Heart right ventricle (tissue), 16 donors: ENCODE results near the gene DNHD1. TPM values are rescaled to one million over a fixed set of nuclear protein-coding genes. Genes with fewer than 3 reads are reported as not detected.
A peak's percentile ranks its signal among the peaks of the same experiment; 100 is the strongest.

ENCODE experiments used
- ATAC-seq, 8 donors: fragments of 200-7000 bp; cut with Tn5 transposase; one replicate each; pipeline ENCODE4 v1.9.1; 2020; ENCODE audit warnings: mild to moderate bottlenecking in 8 of 8, moderate library complexity in 8 of 8, moderate number of reproducible peaks in 1 of 8
- DNase-seq, 2 donors: peaks; one replicate each; pipeline ENCODE4 v3.0.0-alpha.2; 2020
- H3K27ac ChIP-seq, 10 donors: fragments of 200-600 bp; sonication (generic) in 2 of 10; one replicate each; pipeline versions ENCODE4 v1.5.0 to v1.8.0; 2020 to 2022; ENCODE audit warnings: mild to moderate bottlenecking in 3 of 10
- H3K27me3 ChIP-seq, 7 donors: fragments of 200-600 bp; one replicate each; pipeline ENCODE4 v1.8.0; 2021 to 2022; ENCODE audit warnings: mild to moderate bottlenecking in 2 of 7
- H3K36me3 ChIP-seq, 9 donors: fragments of 200-600 bp; sonication (generic) in 1 of 9; one replicate each; pipeline versions ENCODE4 v1.5.0 to v1.8.0; 2020 to 2022; ENCODE audit warnings: mild to moderate bottlenecking in 2 of 9
- H3K4me1 ChIP-seq, 9 donors: fragments of 200-600 bp; sonication (generic) in 1 of 9; one replicate each; pipeline versions ENCODE4 v1.5.0 to v1.8.0; 2020 to 2022; ENCODE audit warnings: mild to moderate bottlenecking in 4 of 9
- H3K4me3 ChIP-seq, 10 donors: fragments of 200-600 bp; sonication (generic) in 2 of 10; one replicate each; pipeline versions ENCODE4 v1.5.0 to v1.8.0; 2020 to 2022; ENCODE audit warnings: mild to moderate bottlenecking in 7 of 10, moderate library complexity in 2 of 10
- H3K9me3 ChIP-seq, 11 donors: fragments of 200-600 bp in 10 of 11; sonication (generic) in 2 of 11; one replicate each; pipeline versions ENCODE4 v1.5.0 to v1.8.0; 2013 to 2022; ENCODE audit warnings: mild to moderate bottlenecking in 2 of 11, control low read depth in 1 of 11, moderate library complexity in 1 of 11
- WGBS, 2 donors: extraction: QIAGEN DNeasy Blood & Tissue Kit; methylation state at CpG; one replicate each; pipeline ENCODE4 v1.1.7; 2013; ENCODE audit warnings: inconsistent platforms in 1 of 2; 5-methylcytosine and 5-hydroxymethylcytosine counted together
- intact Hi-C, 10 donors: fragments of 100-400 bp; cut with DNase I; formaldehyde crosslinking; loops; one replicate each; pipeline versions ENCODE4 v1.11.1 to v1.14.2; 2022
- polyA plus RNA-seq, 2 donors: library from polyadenylated mRNA; stranded (reverse); fragments of 200-250 nt; gene quantifications; one replicate each; pipeline ENCODE4 v1.2.3, GENCODE V29; 2013
- total RNA-seq, 10 donors: library from RNA; stranded (reverse); fragmentation: NEBNext Ultra II Directional in 3 of 10; extraction: Animal tissue kit (Norgen Biotek cat#: 25700) in 3 of 10; gene quantifications; one replicate each; pipeline versions ENCODE4 v1.2.1 to v1.2.4, GENCODE V29; 2021 to 2023
- TF ChIP-seq, protein P1 (sequence below), 9 donors: fragments of 200-600 bp; sonication (generic) in 2 of 9; IDR thresholded peaks; one replicate each; pipeline versions ENCODE4 v1.5.0 to v1.8.0; 2021 to 2022; ENCODE audit warnings: antibody characterized with exemption in 9 of 9, mild to moderate bottlenecking in 5 of 9, moderate library complexity in 1 of 9
- donor health status: Arrhythmogenic right ventricular cardiomyopathy.
- donor health status: ischemic (EF 13 %, LVEDD 7.1; RV severe dilation, severe dysfunction).
- donor health status: healthy with polysubstance abuse.
- donor health status: DM: no; HTN: yes; CAD: no.
- donor health status: DM: no; HTN: no; CAD: no.
- donor health status: ischemic (EF 25% LVEDD 6.9; RV normal size, moderate dysfunction).
- donor health status: ischemic (EF 25% LVEDD 5.7; RV mildly dilated, moderate dysfunction).
- donor health status: healthy.
- donor health status: DM: yes; HTN: yes; CAD: no.
- donor health status: Ischemic cardiomyopathy.
- donor health status: ischemic (EF 35%, LVEDD 5.7; RV mildly dilated, moderate dysfunction).
- donor health status: nonischemic (EF 11% LVEDD 7.7; RV severe dilation, severe dysfunction).
- donor health status: DM: yes; HTN: yes; CAD: no.
- donor health status: PGD.
- donor health status: ischemic (EF 29% LVEDD 5.4; RV normal size, mild dysfunction).
- donor health status: nonischemic (EF 23%, LVEDD 6.1; RV moderate dilation, normal function).

The DNHD1 gene
- total and polyA plus RNA-seq, 12 donors, result 1.7 to 13.8 (median 6.5) TPM

DNA sequence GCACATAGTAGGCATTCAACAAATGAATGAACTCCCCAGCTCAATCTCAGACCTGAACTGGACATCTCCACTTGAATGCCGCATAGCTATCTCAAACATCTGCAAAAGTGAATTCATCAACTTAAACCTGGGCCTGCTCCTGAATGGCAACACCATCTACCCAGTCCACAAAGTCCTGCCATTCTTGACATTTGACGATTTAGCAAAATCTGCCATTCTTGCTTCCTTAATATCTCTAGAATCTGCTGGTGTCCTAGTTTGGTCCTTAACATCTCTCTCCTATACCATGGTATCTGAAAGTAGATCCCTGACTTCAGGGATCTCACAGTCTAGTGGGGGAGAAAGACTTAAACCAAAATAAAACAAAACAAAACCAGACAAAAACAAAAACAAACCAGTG lies 43.9 kb upstream of the DNHD1 start:
- Histone ChIP-seq H3K9me3 (no peaks in the 10 kb centered on the region), H3K4me1 (no peaks in the 10 kb centered on the region), H3K4me3 (no peak overlapping the region), H3K27me3 (no peaks in the 10 kb centered on the region), H3K36me3 (peaks cover 3 to 100% (median 66%) of the 10 kb centered on the region in 9 donors), H3K27ac (no peak overlapping the region)
- intact Hi-C loops, result no loop called here
- ATAC-seq (no peak), DNase-seq (no peak)
- TF ChIP-seq, protein P1, sequence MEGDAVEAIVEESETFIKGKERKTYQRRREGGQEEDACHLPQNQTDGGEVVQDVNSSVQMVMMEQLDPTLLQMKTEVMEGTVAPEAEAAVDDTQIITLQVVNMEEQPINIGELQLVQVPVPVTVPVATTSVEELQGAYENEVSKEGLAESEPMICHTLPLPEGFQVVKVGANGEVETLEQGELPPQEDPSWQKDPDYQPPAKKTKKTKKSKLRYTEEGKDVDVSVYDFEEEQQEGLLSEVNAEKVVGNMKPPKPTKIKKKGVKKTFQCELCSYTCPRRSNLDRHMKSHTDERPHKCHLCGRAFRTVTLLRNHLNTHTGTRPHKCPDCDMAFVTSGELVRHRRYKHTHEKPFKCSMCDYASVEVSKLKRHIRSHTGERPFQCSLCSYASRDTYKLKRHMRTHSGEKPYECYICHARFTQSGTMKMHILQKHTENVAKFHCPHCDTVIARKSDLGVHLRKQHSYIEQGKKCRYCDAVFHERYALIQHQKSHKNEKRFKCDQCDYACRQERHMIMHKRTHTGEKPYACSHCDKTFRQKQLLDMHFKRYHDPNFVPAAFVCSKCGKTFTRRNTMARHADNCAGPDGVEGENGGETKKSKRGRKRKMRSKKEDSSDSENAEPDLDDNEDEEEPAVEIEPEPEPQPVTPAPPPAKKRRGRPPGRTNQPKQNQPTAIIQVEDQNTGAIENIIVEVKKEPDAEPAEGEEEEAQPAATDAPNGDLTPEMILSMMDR (IDR thresholded peaks at IDR 0.05), result no peak
- WGBS, 2 donors, result 94 to 97% methylated on average over 2 of the region's 2 CpGs

DNA sequence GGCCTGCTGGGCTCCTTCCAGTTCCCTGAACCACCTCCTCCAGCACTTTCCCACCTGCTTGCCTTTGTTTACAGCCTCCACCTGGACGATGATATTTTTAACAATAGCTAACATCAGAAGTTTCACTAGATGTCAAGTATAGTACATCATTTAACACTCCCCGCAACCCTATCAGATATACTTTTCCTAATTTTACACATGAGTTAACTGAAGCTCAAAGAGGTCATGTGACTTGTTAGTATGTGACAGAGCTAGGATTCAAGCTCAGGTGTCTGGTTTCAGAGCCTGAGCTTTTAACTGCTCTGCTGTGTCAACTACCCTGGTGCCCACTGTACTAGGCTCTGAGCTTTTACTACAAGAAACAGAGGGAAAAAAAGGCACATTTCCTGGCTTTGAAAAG lies 42.0 kb upstream of the DNHD1 start:
- TF ChIP-seq, protein P1 (IDR thresholded peaks at IDR 0.05), result no peak
- H3K9me3 ChIP-seq, result no peaks in the 10 kb centered on the region
- 70 to 85% methylated on average over 2 of the region's 2 CpGs for WGBS, 2 donors
- no peak overlapping the region for H3K27ac ChIP-seq
- DNase-seq (no peak), ATAC-seq (no peak)
- no peak overlapping the region for H3K4me3 ChIP-seq
- intact Hi-C loops, result no loop called here
- peaks cover 3 to 100% (median 60%) of the 10 kb centered on the region in 9 donors for H3K36me3 ChIP-seq
- H3K4me1 ChIP-seq, result no peaks in the 10 kb centered on the region
- H3K27me3 ChIP-seq, result no peaks in the 10 kb centered on the region

- DNase-seq (no peak), ATAC-seq (peak in 1 of 8 donors; percentile 52)
- 96 to 97% methylated on average over 56 of the region's 56 CpGs for WGBS, 2 donors
- H3K4me1 ChIP-seq, result no peaks in the 10 kb centered on the region
- intact Hi-C loops, result no loop called here
- no peaks in the 10 kb centered on the region for H3K27me3 ChIP-seq
- H3K36me3 ChIP-seq, result peaks cover 0 to 100% (median 52%) of the 10 kb centered on the region in 9 donors
- no peak overlapping the region for H3K4me3 ChIP-seq
- TF ChIP-seq, protein P1 (IDR thresholded peaks at IDR 0.05), result no peak
- no peak overlapping the region for H3K27ac ChIP-seq
- H3K9me3 ChIP-seq, result no peaks in the 10 kb centered on the region
Observed at GRCh38 chr11:6456361-6457073, 40.6 kb upstream of the DNHD1 start.

DNA sequence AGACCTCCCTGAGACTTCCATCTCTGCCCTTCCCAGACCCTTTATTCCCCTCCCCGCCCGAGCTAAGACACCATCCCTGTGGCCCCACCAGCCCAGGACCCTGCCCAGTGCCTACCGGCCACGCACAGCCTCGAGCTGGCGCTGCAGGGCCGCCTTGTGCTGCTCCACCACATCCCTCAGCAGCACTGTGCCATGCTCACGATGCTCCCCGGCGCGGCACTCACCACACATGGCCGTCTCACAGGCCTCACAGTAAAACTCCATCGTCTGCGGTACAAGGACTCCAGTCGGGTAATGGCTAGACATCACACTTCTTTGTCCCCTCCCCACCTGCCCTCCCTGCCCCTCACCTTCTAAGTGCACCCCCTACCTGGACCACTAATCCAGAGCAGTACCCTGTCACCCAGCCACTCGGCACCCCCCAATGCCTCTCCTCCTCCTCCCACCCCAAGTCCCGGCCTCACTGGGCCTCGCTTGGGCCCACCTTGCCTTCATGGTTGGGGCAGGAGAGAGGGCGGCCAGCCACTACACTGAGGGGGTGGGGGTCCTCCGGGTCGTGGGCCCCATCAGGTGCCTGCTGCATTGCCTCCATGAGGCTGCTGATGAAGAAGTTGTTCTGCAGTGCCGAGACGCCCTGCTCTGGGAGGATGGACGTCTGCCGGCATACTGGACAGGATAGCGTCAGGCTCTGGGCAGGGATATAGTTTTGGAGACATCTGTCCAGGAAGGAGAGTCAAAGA lies 39.3 kb upstream of the DNHD1 start:
- Histone ChIP-seq H3K27ac (no peak overlapping the region), H3K4me1 (no peaks in the 10 kb centered on the region), H3K36me3 (peaks cover 0 to 100% (median 41%) of the 10 kb centered on the region in 9 donors), H3K27me3 (no peaks in the 10 kb centered on the region), H3K4me3 (no peak overlapping the region), H3K9me3 (no peaks in the 10 kb centered on the region)
- WGBS, 2 donors, result 95 to 98% methylated on average over 26 of the region's 26 CpGs
- peak in 2 of 8 donors; percentile 25 to 42 for ATAC-seq
- TF ChIP-seq, protein P1 (IDR thresholded peaks at IDR 0.05), result no peak
- intact Hi-C loops, result no loop called here
- no peak for DNase-seq
